ENCODE results near the gene NKAIN1.

Gene NKAIN1

DNA sequence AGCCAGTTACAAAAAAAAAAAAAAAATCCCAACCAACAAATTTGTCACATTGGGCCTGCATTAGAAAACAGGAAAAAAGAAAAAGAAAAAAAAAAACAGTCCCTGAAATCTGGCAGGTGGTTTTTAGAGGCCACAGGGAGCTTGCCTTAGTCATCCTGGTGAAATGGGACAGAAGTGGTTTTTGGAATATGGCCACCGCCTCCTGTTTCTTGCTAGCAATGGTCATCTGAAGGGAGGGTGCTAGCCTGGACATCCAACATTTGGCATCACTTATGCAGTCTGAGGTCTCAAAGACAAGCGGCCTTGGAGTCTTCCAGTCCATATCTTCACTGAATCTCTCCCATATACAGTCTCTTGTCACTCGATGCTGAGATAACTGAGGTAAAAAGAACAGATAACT is 20.1 kb upstream of the NKAIN1 start:
- TF ChIP-seq ZBTB7A (IDR thresholded peaks at IDR 0.05; ENCODE audit: low read depth) (no peak), CREB1 (IDR thresholded peaks at IDR 0.05; ENCODE audit: low read depth) (no peak), RAD21 (IDR thresholded peaks at IDR 0.05; ENCODE audit: low read depth) (no peak), NFIC (IDR thresholded peaks at IDR 0.05) (no peak), TEAD4 (IDR thresholded peaks at IDR 0.05) (no peak), CEBPB (IDR thresholded peaks at IDR 0.05) (no peak), FOXM1 (IDR thresholded peaks at IDR 0.05; ENCODE audit: borderline replicate concordance, low read depth) (no peak), EGR1 (IDR thresholded peaks at IDR 0.05) (no peak), EP300 (IDR thresholded peaks at IDR 0.05; ENCODE audit: borderline replicate concordance) (no peak), TCF12 (IDR thresholded peaks at IDR 0.05; ENCODE audit: low read depth) (no peak), YY1 (IDR thresholded peaks at IDR 0.05; ENCODE audit: low read depth) (no peak), TAF1 (IDR thresholded peaks at IDR 0.05; ENCODE audit: low read depth) (no peak)
- TF ChIP-seq, protein P1, sequence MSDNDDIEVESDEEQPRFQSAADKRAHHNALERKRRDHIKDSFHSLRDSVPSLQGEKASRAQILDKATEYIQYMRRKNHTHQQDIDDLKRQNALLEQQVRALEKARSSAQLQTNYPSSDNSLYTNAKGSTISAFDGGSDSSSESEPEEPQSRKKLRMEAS (IDR thresholded peaks at IDR 0.05) = no peak
- TF ChIP-seq, protein P2, sequence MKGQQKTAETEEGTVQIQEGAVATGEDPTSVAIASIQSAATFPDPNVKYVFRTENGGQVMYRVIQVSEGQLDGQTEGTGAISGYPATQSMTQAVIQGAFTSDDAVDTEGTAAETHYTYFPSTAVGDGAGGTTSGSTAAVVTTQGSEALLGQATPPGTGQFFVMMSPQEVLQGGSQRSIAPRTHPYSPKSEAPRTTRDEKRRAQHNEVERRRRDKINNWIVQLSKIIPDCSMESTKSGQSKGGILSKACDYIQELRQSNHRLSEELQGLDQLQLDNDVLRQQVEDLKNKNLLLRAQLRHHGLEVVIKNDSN (IDR thresholded peaks at IDR 0.05) = no peak
- TF ChIP-seq, protein P3, sequence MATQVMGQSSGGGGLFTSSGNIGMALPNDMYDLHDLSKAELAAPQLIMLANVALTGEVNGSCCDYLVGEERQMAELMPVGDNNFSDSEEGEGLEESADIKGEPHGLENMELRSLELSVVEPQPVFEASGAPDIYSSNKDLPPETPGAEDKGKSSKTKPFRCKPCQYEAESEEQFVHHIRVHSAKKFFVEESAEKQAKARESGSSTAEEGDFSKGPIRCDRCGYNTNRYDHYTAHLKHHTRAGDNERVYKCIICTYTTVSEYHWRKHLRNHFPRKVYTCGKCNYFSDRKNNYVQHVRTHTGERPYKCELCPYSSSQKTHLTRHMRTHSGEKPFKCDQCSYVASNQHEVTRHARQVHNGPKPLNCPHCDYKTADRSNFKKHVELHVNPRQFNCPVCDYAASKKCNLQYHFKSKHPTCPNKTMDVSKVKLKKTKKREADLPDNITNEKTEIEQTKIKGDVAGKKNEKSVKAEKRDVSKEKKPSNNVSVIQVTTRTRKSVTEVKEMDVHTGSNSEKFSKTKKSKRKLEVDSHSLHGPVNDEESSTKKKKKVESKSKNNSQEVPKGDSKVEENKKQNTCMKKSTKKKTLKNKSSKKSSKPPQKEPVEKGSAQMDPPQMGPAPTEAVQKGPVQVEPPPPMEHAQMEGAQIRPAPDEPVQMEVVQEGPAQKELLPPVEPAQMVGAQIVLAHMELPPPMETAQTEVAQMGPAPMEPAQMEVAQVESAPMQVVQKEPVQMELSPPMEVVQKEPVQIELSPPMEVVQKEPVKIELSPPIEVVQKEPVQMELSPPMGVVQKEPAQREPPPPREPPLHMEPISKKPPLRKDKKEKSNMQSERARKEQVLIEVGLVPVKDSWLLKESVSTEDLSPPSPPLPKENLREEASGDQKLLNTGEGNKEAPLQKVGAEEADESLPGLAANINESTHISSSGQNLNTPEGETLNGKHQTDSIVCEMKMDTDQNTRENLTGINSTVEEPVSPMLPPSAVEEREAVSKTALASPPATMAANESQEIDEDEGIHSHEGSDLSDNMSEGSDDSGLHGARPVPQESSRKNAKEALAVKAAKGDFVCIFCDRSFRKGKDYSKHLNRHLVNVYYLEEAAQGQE (IDR thresholded peaks at IDR 0.05; ENCODE audit: low read depth) = no peak

DNA sequence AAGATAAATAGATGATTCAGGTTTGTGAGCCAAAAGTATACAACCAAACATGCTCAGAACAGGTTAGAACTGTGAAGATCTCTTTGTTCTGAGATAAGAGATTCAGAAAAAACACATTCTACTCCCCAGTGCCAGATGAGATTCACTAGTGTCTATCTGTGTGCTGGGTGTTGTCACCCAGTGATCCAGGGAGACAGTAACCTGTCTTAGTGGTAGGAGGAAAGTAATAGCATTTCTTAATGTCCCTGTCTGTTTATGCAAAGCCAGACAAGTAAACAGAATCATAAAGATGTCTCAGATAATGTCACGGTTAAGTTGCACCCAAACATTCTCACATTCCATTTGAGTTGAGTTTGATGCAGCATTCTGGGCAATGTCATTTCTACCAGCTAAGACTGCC is 18.9 kb upstream of the NKAIN1 start:
- TF ChIP-seq YY1 (IDR thresholded peaks at IDR 0.05; ENCODE audit: low read depth) = no peak
- no peak for TF ChIP-seq FOXM1 (IDR thresholded peaks at IDR 0.05; ENCODE audit: borderline replicate concordance, low read depth)
- TF ChIP-seq TAF1 (IDR thresholded peaks at IDR 0.05; ENCODE audit: low read depth) = no peak
- TF ChIP-seq TEAD4 (IDR thresholded peaks at IDR 0.05) = no peak
- TF ChIP-seq TCF12 (IDR thresholded peaks at IDR 0.05; ENCODE audit: low read depth) = no peak
- TF ChIP-seq CREB1 (IDR thresholded peaks at IDR 0.05; ENCODE audit: low read depth) = no peak

DNA sequence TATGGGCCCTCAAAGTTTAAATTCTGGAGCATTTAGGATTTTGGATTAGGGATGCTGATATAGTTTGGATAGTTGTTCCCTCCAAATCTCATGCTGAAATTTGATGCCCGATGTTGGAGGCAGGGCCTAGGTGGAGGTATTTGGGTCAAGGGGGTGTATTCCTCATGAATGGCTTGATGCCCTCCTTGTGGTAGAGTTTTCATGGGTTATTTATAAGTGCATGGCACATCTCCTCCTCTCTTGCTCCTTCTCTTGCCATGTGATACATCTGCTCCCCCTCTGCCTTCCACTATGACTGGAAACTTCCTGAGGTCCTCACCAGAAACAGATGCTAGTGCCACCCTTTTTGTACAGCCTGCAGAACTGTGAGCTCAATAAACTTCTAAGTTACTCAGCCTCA is 17.5 kb upstream of the NKAIN1 start:
- TF ChIP-seq EP300 (IDR thresholded peaks at IDR 0.05; ENCODE audit: borderline replicate concordance) = no peak
- no peak for TF ChIP-seq EGR1 (IDR thresholded peaks at IDR 0.05)
- TF ChIP-seq FOXM1 (IDR thresholded peaks at IDR 0.05; ENCODE audit: borderline replicate concordance, low read depth) = no peak
- TF ChIP-seq, protein P1 (IDR thresholded peaks at IDR 0.05) = no peak
- no peak for TF ChIP-seq RAD21 (IDR thresholded peaks at IDR 0.05; ENCODE audit: low read depth)
- no peak for TF ChIP-seq CREB1 (IDR thresholded peaks at IDR 0.05; ENCODE audit: low read depth)
- no peak for TF ChIP-seq TEAD4 (IDR thresholded peaks at IDR 0.05)
- TF ChIP-seq, protein P3 (IDR thresholded peaks at IDR 0.05; ENCODE audit: low read depth) = no peak
- TF ChIP-seq ZBTB7A (IDR thresholded peaks at IDR 0.05; ENCODE audit: low read depth) = no peak
- no peak for TF ChIP-seq CEBPB (IDR thresholded peaks at IDR 0.05)
- no peak for TF ChIP-seq TAF1 (IDR thresholded peaks at IDR 0.05; ENCODE audit: low read depth)
- TF ChIP-seq YY1 (IDR thresholded peaks at IDR 0.05; ENCODE audit: low read depth) = no peak
- TF ChIP-seq, protein P2 (IDR thresholded peaks at IDR 0.05) = no peak
- TF ChIP-seq TCF12 (IDR thresholded peaks at IDR 0.05; ENCODE audit: low read depth) = no peak
- TF ChIP-seq NFIC (IDR thresholded peaks at IDR 0.05) = no peak

DNA sequence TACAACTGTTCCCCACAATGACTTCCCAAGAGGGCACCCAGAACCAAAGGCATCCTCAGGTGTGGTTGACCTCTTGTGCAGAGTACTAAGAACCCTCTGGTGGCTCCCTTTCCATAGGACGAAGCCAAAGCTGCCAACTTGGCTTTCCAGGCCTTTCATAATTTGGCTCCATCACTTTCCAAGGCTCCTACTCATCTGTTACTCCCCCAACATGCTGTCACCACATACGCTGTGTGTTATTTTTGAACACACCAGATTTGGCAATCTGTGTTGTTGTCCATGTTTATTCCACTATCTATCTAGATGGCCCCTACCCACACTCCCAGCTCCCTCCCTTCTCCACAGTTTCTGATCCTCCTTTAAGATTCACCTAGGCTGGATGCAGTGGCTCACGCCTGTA is 10.2 kb upstream of the NKAIN1 start:
- TF ChIP-seq YY1 (IDR thresholded peaks at IDR 0.05; ENCODE audit: low read depth) (no peak), EGR1 (IDR thresholded peaks at IDR 0.05) (no peak), NFIC (IDR thresholded peaks at IDR 0.05) (no peak), EP300 (IDR thresholded peaks at IDR 0.05; ENCODE audit: borderline replicate concordance) (no peak), CEBPB (IDR thresholded peaks at IDR 0.05) (no peak), TCF12 (IDR thresholded peaks at IDR 0.05; ENCODE audit: low read depth) (no peak), FOXM1 (IDR thresholded peaks at IDR 0.05; ENCODE audit: borderline replicate concordance, low read depth) (no peak), ZBTB7A (IDR thresholded peaks at IDR 0.05; ENCODE audit: low read depth) (no peak), CREB1 (IDR thresholded peaks at IDR 0.05; ENCODE audit: low read depth) (no peak), RAD21 (IDR thresholded peaks at IDR 0.05; ENCODE audit: low read depth) (no peak), TEAD4 (IDR thresholded peaks at IDR 0.05) (no peak)
- TF ChIP-seq, protein P3 (IDR thresholded peaks at IDR 0.05; ENCODE audit: low read depth) = no peak
- TF ChIP-seq, protein P1 (IDR thresholded peaks at IDR 0.05) = no peak
- TF ChIP-seq, protein P2 (IDR thresholded peaks at IDR 0.05) = no peak

Data from Ishikawa (cell line).